Stomach (tissue), 9 donors: Measurements from ENCODE around the gene MB. TPM values are rescaled to one million over a fixed set of nuclear protein-coding genes. Genes with fewer than 3 reads are reported as not detected.

Experiments used
- DNase-seq, 2 donors: peaks; one replicate each; pipeline versions ENCODE4 v3.0.0 to v3.0.0-alpha.2; 2013 to 2019
- H3K27ac ChIP-seq, 5 donors: fragments of 200-600 bp in 4 of 5; sonication (generic) in 4 of 5; one replicate each; pipeline ENCODE4 v1.5.1; 2013 to 2019; ENCODE audit warnings: mild to moderate bottlenecking in 1 of 5, moderate library complexity in 1 of 5
- H3K27me3 ChIP-seq, 3 donors: fragments of 200-600 bp; sonication (generic); one replicate each; pipeline ENCODE4 v1.5.1; 2017 to 2019; ENCODE audit warnings: mixed run types in 1 of 3
- H3K36me3 ChIP-seq, 4 donors: fragments of 200-600 bp; sonication (generic); 1 replicate in 3 of 4; 2 replicates in 1 of 4; pipeline ENCODE4 v1.5.1; 2016 to 2019
- H3K4me1 ChIP-seq, 4 donors: fragments of 200-600 bp; sonication (generic); one replicate each; pipeline ENCODE4 v1.5.1; 2016 to 2019
- H3K4me3 ChIP-seq, 4 donors: fragments of 200-600 bp; sonication (generic) in 3 of 4; one replicate each; pipeline ENCODE4 v1.5.1; 2016 to 2019; ENCODE audit warnings: mild to moderate bottlenecking in 1 of 4
- H3K9me3 ChIP-seq, 4 donors: fragments of 200-600 bp; sonication (generic); one replicate each; pipeline ENCODE4 v1.5.1; 2016 to 2019
- EP300 ChIP-seq: sonication (generic); formaldehyde crosslinking; IDR thresholded peaks from one replicate; pipeline ENCODE4 v1.6.1; 2017; ENCODE audit warnings: antibody characterized with exemption
- POLR2A ChIP-seq, 4 donors: fragments of 450-650 bp; IDR thresholded peaks; one replicate each; pipeline ENCODE4 v1.6.1; 2016; ENCODE audit warnings: antibody characterized with exemption in 4 of 4, control low read depth in 2 of 4, mild to moderate bottlenecking in 1 of 4, moderate library complexity in 1 of 4
- POLR2AphosphoS5 ChIP-seq, 3 donors: sonication (generic); formaldehyde crosslinking; IDR thresholded peaks; one replicate each; pipeline ENCODE4 v1.6.1; 2016; ENCODE audit warnings: antibody characterized with exemption in 3 of 3
- WGBS, 5 donors: extraction: QIAGEN DNeasy Blood & Tissue Kit in 3 of 5; methylation state at CpG; one replicate each; pipeline versions ENCODE4 v1.1.5 to v1.1.7; 2013 to 2018; 5-methylcytosine and 5-hydroxymethylcytosine counted together
- intact Hi-C: fragments of 100-400 bp; cut with DNase I; formaldehyde crosslinking; loops from one replicate; pipeline ENCODE4 v1.15.1; 2023; ENCODE audit warnings: low total_unique reads
- polyA plus RNA-seq, 3 donors: library from polyadenylated mRNA; stranded (reverse); fragments of 200-250 nt; gene quantifications; one replicate each; pipeline ENCODE4 v1.2.3, GENCODE V29; 2013
- total RNA-seq, 5 donors: library from RNA; depleted of rRNA; stranded (reverse); fragments of >200 nt; gene quantifications; one replicate each; pipeline versions ENCODE4 v1.1.0 to v1.2.3, GENCODE V29; 2014 to 2016
- TF ChIP-seq, protein P1 (sequence below), 7 experiments: fragments of 450-650 bp in 4 of 7; fragments of 200-600 bp in 3 of 7; sonication (generic) in 3 of 7; IDR thresholded peaks; one replicate each; pipeline ENCODE4 v1.5.1; 2016 to 2019; ENCODE audit warnings: antibody characterized with exemption in 7 of 7, control low read depth in 2 of 7, mild to moderate bottlenecking in 1 of 7
- donor health status: healthy with polysubstance abuse.
- donor health status: Bipolar disorder and iron deficiency.
- donor health status: healthy.

The MB gene
- total and polyA plus RNA-seq, 8 donors, result 0.87 to 29.5 (median 2.2) TPM; not detected in 3

DNA sequence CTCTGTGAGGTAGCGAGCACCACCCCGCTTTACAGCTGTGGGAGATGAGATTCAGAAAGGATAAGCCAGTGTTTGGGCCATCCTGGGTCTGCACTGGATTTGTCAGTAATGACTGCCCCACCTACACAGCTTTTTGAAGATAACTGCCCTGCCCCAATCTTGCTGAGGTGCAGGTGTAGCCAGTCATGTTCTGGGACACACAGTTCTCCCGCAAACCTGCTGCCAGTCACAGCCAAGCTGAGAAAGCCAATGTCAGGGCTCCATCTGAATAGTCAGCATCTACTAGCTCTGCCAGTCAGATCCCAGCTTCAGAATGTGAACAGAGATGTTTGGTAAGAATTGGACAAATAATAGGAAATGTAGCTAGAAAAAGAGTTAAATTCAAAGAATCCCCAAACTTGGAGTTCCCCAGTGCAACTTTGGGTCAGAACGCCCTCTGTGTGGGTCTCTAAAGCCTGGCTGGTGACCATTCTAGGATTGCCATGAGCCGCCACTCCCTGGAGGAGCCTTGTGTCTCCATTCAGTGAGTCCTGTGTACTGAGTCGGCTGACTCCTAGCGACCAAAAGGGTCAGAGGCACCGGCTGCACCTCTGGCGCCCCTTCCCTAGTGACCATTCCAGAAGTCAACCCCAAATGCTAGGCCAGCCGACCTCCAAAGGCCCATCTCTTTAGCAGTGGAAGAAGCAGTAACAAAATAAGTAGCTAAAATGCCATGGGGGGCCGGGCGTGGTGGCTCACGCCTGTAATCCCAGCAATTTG lies 2.4 kb upstream of the MB start:
- peaks cover 0 to 35% (median 19%) of the 10 kb centered on the region in 4 donors for H3K4me1 ChIP-seq
- 80 to 87% (median 85%) methylated on average over 13 of the region's 13 CpGs for WGBS, 5 donors
- no peaks in the 10 kb centered on the region for H3K36me3 ChIP-seq
- no peak for DNase-seq
- H3K4me3 ChIP-seq, result no peak overlapping the region
- H3K9me3 ChIP-seq, result no peaks in the 10 kb centered on the region
- H3K27me3 ChIP-seq, result no peaks in the 10 kb centered on the region
- intact Hi-C loops, result loop anchor here (10.0 kb wide), 1 partner anchor 505 kb away; no protein-coding TSS in a partner anchor
- H3K27ac ChIP-seq, result no peak overlapping the region
- TF ChIP-seq POLR2A (IDR thresholded peaks at IDR 0.05), result no peak
- no peak for TF ChIP-seq EP300
- TF ChIP-seq, protein P1, sequence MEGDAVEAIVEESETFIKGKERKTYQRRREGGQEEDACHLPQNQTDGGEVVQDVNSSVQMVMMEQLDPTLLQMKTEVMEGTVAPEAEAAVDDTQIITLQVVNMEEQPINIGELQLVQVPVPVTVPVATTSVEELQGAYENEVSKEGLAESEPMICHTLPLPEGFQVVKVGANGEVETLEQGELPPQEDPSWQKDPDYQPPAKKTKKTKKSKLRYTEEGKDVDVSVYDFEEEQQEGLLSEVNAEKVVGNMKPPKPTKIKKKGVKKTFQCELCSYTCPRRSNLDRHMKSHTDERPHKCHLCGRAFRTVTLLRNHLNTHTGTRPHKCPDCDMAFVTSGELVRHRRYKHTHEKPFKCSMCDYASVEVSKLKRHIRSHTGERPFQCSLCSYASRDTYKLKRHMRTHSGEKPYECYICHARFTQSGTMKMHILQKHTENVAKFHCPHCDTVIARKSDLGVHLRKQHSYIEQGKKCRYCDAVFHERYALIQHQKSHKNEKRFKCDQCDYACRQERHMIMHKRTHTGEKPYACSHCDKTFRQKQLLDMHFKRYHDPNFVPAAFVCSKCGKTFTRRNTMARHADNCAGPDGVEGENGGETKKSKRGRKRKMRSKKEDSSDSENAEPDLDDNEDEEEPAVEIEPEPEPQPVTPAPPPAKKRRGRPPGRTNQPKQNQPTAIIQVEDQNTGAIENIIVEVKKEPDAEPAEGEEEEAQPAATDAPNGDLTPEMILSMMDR (IDR thresholded peaks at IDR 0.05), result no peak
- no peak for TF ChIP-seq POLR2AphosphoS5 (IDR thresholded peaks at IDR 0.05)

DNA sequence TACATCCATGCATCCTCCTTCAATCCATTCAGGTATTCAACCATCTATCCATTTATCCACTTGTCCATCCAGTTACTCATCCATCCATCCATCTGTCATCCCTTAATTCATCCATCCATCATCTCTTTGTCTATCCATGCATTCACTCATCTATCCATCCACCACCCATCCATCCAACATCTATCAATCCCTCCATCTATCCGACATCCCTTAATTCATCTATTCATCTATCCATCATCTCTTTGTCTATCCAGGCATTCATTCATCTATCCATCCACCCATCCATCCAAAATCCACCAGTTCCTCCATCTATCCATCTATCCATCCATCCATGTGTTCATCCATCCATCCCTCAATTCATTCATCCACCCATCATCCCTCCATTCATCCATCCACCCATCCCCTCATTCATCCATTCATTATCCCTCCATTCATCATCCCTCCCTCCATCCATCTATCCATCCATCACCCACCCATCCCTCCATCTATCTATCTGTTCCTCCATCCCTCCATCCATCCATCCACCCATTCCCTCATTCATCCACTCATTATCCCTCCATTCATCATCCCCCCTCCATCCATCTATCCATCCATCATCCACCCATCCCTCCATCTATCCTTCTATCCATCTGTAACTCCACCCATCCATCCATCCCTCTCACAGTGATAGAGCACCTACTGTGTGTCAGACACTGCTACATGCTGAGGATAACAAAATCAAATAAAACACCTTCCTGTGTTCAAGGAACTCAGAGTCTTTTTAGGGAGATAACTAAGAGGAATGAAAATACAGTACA lies 1.5 kb upstream of the MB start:
- Histone ChIP-seq H3K4me1 (peaks cover 0 to 35% (median 19%) of the 10 kb centered on the region in 4 donors), H3K27ac (no peak overlapping the region), H3K36me3 (no peaks in the 10 kb centered on the region), H3K4me3 (no peak overlapping the region), H3K9me3 (no peaks in the 10 kb centered on the region), H3K27me3 (no peaks in the 10 kb centered on the region)
- no peak for TF ChIP-seq POLR2AphosphoS5 (IDR thresholded peaks at IDR 0.05)
- TF ChIP-seq, protein P1 (IDR thresholded peaks at IDR 0.05), result no peak
- TF ChIP-seq EP300, result no peak
- no peak for TF ChIP-seq POLR2A (IDR thresholded peaks at IDR 0.05)
- intact Hi-C loops, result no loop called here
- 96 to 100% (median 97%) methylated on average over 1 of the region's 1 CpG for whole genome bisulfite sequencing, 5 donors
- DNase-seq, result no peak

DNA sequence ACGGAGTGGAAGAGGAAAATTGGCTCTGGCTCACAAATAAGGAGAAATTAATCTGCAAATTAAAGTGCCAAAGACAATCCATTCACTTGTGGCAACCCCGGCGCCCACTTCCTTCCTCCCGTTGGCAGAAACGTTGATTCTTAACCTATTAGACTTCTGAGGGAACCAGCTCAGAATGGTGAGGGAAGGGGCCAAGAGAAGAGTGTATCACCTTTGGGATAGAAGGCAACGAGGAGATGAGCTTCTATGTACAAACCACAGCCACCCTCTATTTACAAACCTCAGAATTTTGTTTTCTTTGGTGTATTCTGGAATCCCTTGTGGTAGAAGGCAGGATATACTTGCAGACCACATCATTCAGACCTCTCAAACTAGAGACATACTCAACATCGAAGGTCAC lies 1.1 kb downstream of the MB start:
- WGBS, 5 donors, result 56 to 75% (median 66%) methylated on average over 7 of the region's 7 CpGs
- no peak for DNase-seq
- Histone ChIP-seq H3K4me1 (peaks cover 0 to 11% (median 0%) of the 10 kb centered on the region in 4 donors), H3K36me3 (no peaks in the 10 kb centered on the region), H3K27ac (no peak overlapping the region), H3K27me3 (no peaks in the 10 kb centered on the region), H3K4me3 (no peak overlapping the region), H3K9me3 (no peaks in the 10 kb centered on the region)
- no peak for TF ChIP-seq EP300
- no peak for TF ChIP-seq POLR2AphosphoS5 (IDR thresholded peaks at IDR 0.05)
- TF ChIP-seq, protein P1 (IDR thresholded peaks at IDR 0.05), result no peak
- TF ChIP-seq POLR2A (IDR thresholded peaks at IDR 0.05), result no peak
- intact Hi-C loops, result no loop called here

DNA sequence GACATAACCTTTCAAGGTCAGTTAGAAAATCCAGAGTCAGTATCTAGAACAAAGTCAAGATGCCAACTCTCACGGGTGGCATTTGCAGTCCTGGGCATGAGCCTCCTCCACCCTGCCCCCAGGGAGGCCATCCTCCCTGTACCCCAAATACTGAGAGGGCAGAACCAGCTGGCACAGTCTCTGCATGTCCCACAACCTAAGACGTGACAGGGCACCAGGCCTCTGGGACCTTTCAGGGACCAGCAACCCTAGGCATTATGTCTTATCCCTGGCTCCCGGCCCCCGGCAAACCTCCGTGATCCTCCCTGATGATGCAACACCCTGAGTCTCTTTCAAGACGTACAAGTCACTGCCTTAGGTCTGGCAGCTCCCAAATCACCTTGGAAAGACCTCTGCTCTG lies 2.0 kb downstream of the MB start:
- Histone ChIP-seq H3K27ac (no peak overlapping the region), H3K4me3 (no peak overlapping the region), H3K9me3 (no peaks in the 10 kb centered on the region), H3K36me3 (no peaks in the 10 kb centered on the region), H3K27me3 (no peaks in the 10 kb centered on the region), H3K4me1 (peaks cover 0 to 5% (median 0%) of the 10 kb centered on the region in 4 donors)
- WGBS, 5 donors, result 53 to 81% (median 77%) methylated on average over 6 of the region's 6 CpGs
- intact Hi-C loops, result no loop called here
- no peak for DNase-seq
- TF ChIP-seq POLR2A (IDR thresholded peaks at IDR 0.05) (no peak), POLR2AphosphoS5 (IDR thresholded peaks at IDR 0.05) (no peak), EP300 (no peak)
- TF ChIP-seq, protein P1 (IDR thresholded peaks at IDR 0.05), result no peak
